ENCODE results near the gene GDNF.

GRCh38 chr5:37808945-37809344 lies 30.9 kb downstream of the GDNF start:
- TF ChIP-seq CTCF (IDR thresholded peaks at IDR 0.05) = no peak
- no peak for TF ChIP-seq POLR2A (IDR thresholded peaks at IDR 0.05)

All from ovary (tissue), 3 donors.